DND-41 (cell line): ENCODE data around the gene ZNF367.

ENCODE experiments used
- CTCF ChIP-seq: IDR thresholded peaks from 2 replicates; pipeline ENCODE4 v1.5.1; 2012; ENCODE audit warnings: borderline replicate concordance, low read length, moderate library complexity, mild to moderate bottlenecking; ENCODE audit not compliant: poor library complexity, severe bottlenecking; ENCODE audit errors: extremely low read depth
- EZH2 ChIP-seq: IDR thresholded peaks from 3 replicates; pipeline ENCODE4 v1.6.1; 2012; ENCODE audit warnings: borderline replicate concordance, low read depth, mild to moderate bottlenecking, moderate library complexity, low read length, inconsistent platforms; ENCODE audit not compliant: severe bottlenecking

GRCh38 chr9:96382175-96382574 lies 36.0 kb downstream of the ZNF367 start:
- TF ChIP-seq EZH2 (no peak), CTCF (no peak)
